Measurements from ENCODE around the gene SLC9A5.

Gene SLC9A5

GRCh38 chr16:67283826-67284555, 35.2 kb downstream of the SLC9A5 start:
- TF ChIP-seq EP300 (IDR thresholded peaks at IDR 0.05; ENCODE audit: borderline replicate concordance) (no peak), TEAD4 (IDR thresholded peaks at IDR 0.05) (no peak), REST (IDR thresholded peaks at IDR 0.05; ENCODE audit: low read depth) (no peak), CEBPB (IDR thresholded peaks at IDR 0.05) (no peak), TAF1 (IDR thresholded peaks at IDR 0.05; ENCODE audit: low read depth) (no peak), TCF12 (IDR thresholded peaks at IDR 0.05; ENCODE audit: low read depth) (no peak), FOXM1 (IDR thresholded peaks at IDR 0.05; ENCODE audit: borderline replicate concordance, low read depth) (no peak), ZBTB7A (IDR thresholded peaks at IDR 0.05; ENCODE audit: low read depth) (no peak), NFIC (IDR thresholded peaks at IDR 0.05) (no peak), USF1 (IDR thresholded peaks at IDR 0.05) (no peak), EGR1 (IDR thresholded peaks at IDR 0.05) (no peak), CREB1 (IDR thresholded peaks at IDR 0.05; ENCODE audit: low read depth) (no peak), YY1 (IDR thresholded peaks at IDR 0.05; ENCODE audit: low read depth) (no peak), MAX (IDR thresholded peaks at IDR 0.05) (no peak), RAD21 (IDR thresholded peaks at IDR 0.05; ENCODE audit: low read depth) (no peak)

- no peak for TF ChIP-seq TAF1 (IDR thresholded peaks at IDR 0.05; ENCODE audit: low read depth)
- TF ChIP-seq TEAD4 (IDR thresholded peaks at IDR 0.05) = peak; percentile 68
- TF ChIP-seq CEBPB (IDR thresholded peaks at IDR 0.05) = peak; percentile 47; the same call in 1 of the 2 replicates
- TF ChIP-seq ZBTB7A (IDR thresholded peaks at IDR 0.05; ENCODE audit: low read depth) = peak; percentile 89
- peak; percentile 99 for TF ChIP-seq TCF12 (IDR thresholded peaks at IDR 0.05; ENCODE audit: low read depth)
- no peak for TF ChIP-seq EGR1 (IDR thresholded peaks at IDR 0.05)
- TF ChIP-seq REST (IDR thresholded peaks at IDR 0.05; ENCODE audit: low read depth) = no peak
- TF ChIP-seq CREB1 (IDR thresholded peaks at IDR 0.05; ENCODE audit: low read depth) = no peak
- peak; percentile 82 for TF ChIP-seq RAD21 (IDR thresholded peaks at IDR 0.05; ENCODE audit: low read depth)
- peak; percentile 75 for TF ChIP-seq MAX (IDR thresholded peaks at IDR 0.05)
- no peak for TF ChIP-seq FOXM1 (IDR thresholded peaks at IDR 0.05; ENCODE audit: borderline replicate concordance, low read depth)
- peak; percentile 90 for TF ChIP-seq EP300 (IDR thresholded peaks at IDR 0.05; ENCODE audit: borderline replicate concordance)
- peak; percentile 30; the same call in 1 of the 2 replicates for TF ChIP-seq USF1 (IDR thresholded peaks at IDR 0.05)
- peak; percentile 99 for TF ChIP-seq NFIC (IDR thresholded peaks at IDR 0.05)
- TF ChIP-seq YY1 (IDR thresholded peaks at IDR 0.05; ENCODE audit: low read depth) = peak; percentile 59; the same call in 1 of the 2 replicates
Observed at GRCh38 chr16:67284699-67285646, 36.2 kb downstream of the SLC9A5 start.

- peak; percentile 54; the same call in 1 of the 2 replicates for TF ChIP-seq MAX (IDR thresholded peaks at IDR 0.05)
- no peak for TF ChIP-seq REST (IDR thresholded peaks at IDR 0.05; ENCODE audit: low read depth)
- TF ChIP-seq FOXM1 (IDR thresholded peaks at IDR 0.05; ENCODE audit: borderline replicate concordance, low read depth) = no peak
- TF ChIP-seq RAD21 (IDR thresholded peaks at IDR 0.05; ENCODE audit: low read depth) = 0 out of 2 replicates have a peak, but pooled peaks have one; percentile 6
- 0 out of 2 replicates have a peak, but pooled peaks have one; percentile 44 for TF ChIP-seq YY1 (IDR thresholded peaks at IDR 0.05; ENCODE audit: low read depth)
- peak; percentile 30; the same call in 1 of the 2 replicates for TF ChIP-seq USF1 (IDR thresholded peaks at IDR 0.05)
- TF ChIP-seq EP300 (IDR thresholded peaks at IDR 0.05; ENCODE audit: borderline replicate concordance) = peak; percentile 90
- no peak for TF ChIP-seq TAF1 (IDR thresholded peaks at IDR 0.05; ENCODE audit: low read depth)
- peak; percentile 91 for TF ChIP-seq ZBTB7A (IDR thresholded peaks at IDR 0.05; ENCODE audit: low read depth)
- TF ChIP-seq TEAD4 (IDR thresholded peaks at IDR 0.05) = peak; percentile 77
- no peak for TF ChIP-seq CEBPB (IDR thresholded peaks at IDR 0.05)
- TF ChIP-seq NFIC (IDR thresholded peaks at IDR 0.05) = peak; percentile 99
- TF ChIP-seq EGR1 (IDR thresholded peaks at IDR 0.05) = peak; percentile 11; the same call in 1 of the 2 replicates
- TF ChIP-seq CREB1 (IDR thresholded peaks at IDR 0.05; ENCODE audit: low read depth) = no peak
- TF ChIP-seq TCF12 (IDR thresholded peaks at IDR 0.05; ENCODE audit: low read depth) = peak; percentile 99
Observed at GRCh38 chr16:67286441-67287235, 37.9 kb downstream of the SLC9A5 start.
